HepG2 (cell line): ENCODE data around the gene CRYZL1. TPM values are rescaled to one million over a fixed set of nuclear protein-coding genes. Genes with fewer than 3 reads are reported as not detected.

ENCODE experiments used
- AKNA ChIP-seq: sonication (generic); formaldehyde crosslinking; IDR thresholded peaks from 2 replicates; pipeline ENCODE4 v1.4.0; 2020; ENCODE audit warnings: missing genetic modification reagents, borderline replicate concordance
- CEBPZ ChIP-seq: IDR thresholded peaks from 2 replicates; pipeline ENCODE4 v1.6.1; 2012; ENCODE audit warnings: low read length, improper control_type of control experiment
- CHD4 ChIP-seq: fragments of 200-600 bp; sonication (generic); IDR thresholded peaks from 2 replicates; pipeline ENCODE4 v1.7.0; 2017; ENCODE audit warnings: mild to moderate bottlenecking, low read length, borderline replicate concordance
- JARID2 ChIP-seq: sonication (generic); formaldehyde crosslinking; IDR thresholded peaks from 2 replicates; pipeline ENCODE4 v1.8.1; 2023; ENCODE audit warnings: missing genetic modification reagents, inconsistent platforms; ENCODE audit not compliant: insufficient replicate concordance
- RERE ChIP-seq: IDR thresholded peaks from 2 replicates; pipeline ENCODE4 v1.6.1; 2016; ENCODE audit warnings: low read depth, missing genetic modification reagents, missing compliant biosample characterization
- SKIL ChIP-seq: sonication (generic); formaldehyde crosslinking; IDR thresholded peaks from 2 replicates; pipeline ENCODE4 v1.8.0; 2022; ENCODE audit warnings: missing genetic modification reagents, mild to moderate bottlenecking, moderate library complexity, borderline replicate concordance
- ZBTB39 ChIP-seq: sonication (generic); formaldehyde crosslinking; IDR thresholded peaks from 2 replicates; pipeline ENCODE4 v1.5.0; 2020; ENCODE audit warnings: missing genetic modification reagents
- ZNF543 ChIP-seq: sonication (generic); formaldehyde crosslinking; IDR thresholded peaks from 2 replicates; pipeline ENCODE4 v1.4.0; 2020; ENCODE audit warnings: mild to moderate bottlenecking, missing genetic modification reagents
- polyA plus RNA-seq, 8 experiments: library from polyadenylated mRNA; depleted of rRNA in 3 of 8; stranded (reverse) in 7 of 8; unstranded in 1 of 8; fragments of >200 nt; fragmentation: Illumina TruSeq in 4 of 8; extraction: Trizol in 4 of 8; gene quantifications; 2 replicates each; pipeline versions ENCODE4 v1.2.1 to v1.2.3, GENCODE V29; 2011 to 2016; ENCODE audit warnings: low read depth in 4 of 8, missing spikeins in 1 of 8, mixed read lengths in 1 of 8; ENCODE audit not compliant: insufficient read depth in 1 of 8
- total RNA-seq, 5 experiments: library from RNA; depleted of rRNA; stranded (reverse); fragments of >200 nt; fragmentation: Illumina TruSeq; extraction: Trizol; gene quantifications; 2 replicates each; pipeline ENCODE4 v1.2.3, GENCODE V29; 2016; ENCODE audit warnings: low read depth in 1 of 5

CRYZL1 gene
- total and polyA plus RNA-seq, 2 of the 13 experiments (the other 11 are each of a cell fraction or from before 2014, with no cell fraction given): 20.3 to 27.7 TPM

- TF ChIP-seq ZNF543 (CRISPR knock-in tag) (0 out of 2 replicates have a peak, but pooled peaks have one; percentile 6), CHD4 (peak; percentile 84; the same call in 1 of the 2 replicates), CEBPZ (no peak), RERE (CRISPR knock-in tag) (no peak), SKIL (CRISPR knock-in tag) (no peak), AKNA (no peak), ZBTB39 (CRISPR knock-in tag) (no peak), JARID2 (CRISPR knock-in tag) (no peak)
Measured at GRCh38 chr21:33642027-33642895, 720 bp upstream of the CRYZL1 start, which contains the start of gene ITSN1 (continued).
